HG02852 (cell line): ENCODE measurements around the gene TMEM205.
A peak's percentile ranks its signal among the peaks of the same experiment; 100 is the strongest.
"Not testable (repeated sequence)": the region's sequence is repeated elsewhere in the genome, so short reads cannot be mapped to it uniquely, and the experiment has no call there.

Source experiments
- ATAC-seq: cut with Tn5 transposase; IDR thresholded peaks from one replicate; pipeline ENCODE4 v1.9.1; 2021; ENCODE audit warnings: mild to moderate bottlenecking, moderate library complexity; ENCODE audit not compliant: unreplicated experiment

TMEM205 gene

GRCh38 chr19:11340099-11340467, 6.0 kb downstream of the TMEM205 start:
- ATAC-seq, result not testable (repeated sequence)

- peak; percentile 70 for ATAC-seq
Measured at GRCh38 chr19:11339254-11340098, 6.6 kb downstream of the TMEM205 start, which contains the start of gene RAB3D. Gene RAB3D (minus strand): TSS chr19:11339657. CDS start chr19:11337399, 2,258 bp downstream.

- ATAC-seq, result no peak
Measured at GRCh38 chr19:11338569-11339253, 7.4 kb downstream of the TMEM205 start.

- ATAC-seq, result no peak
Measured at GRCh38 chr19:11338121-11338520, 7.9 kb downstream of the TMEM205 start.

- no peak for ATAC-seq
Measured at GRCh38 chr19:11337080-11337479, 9.0 kb downstream of the TMEM205 start.

- ATAC-seq, result no peak
Measured at GRCh38 chr19:11335449-11336146, 10.5 kb downstream of the TMEM205 start.

GRCh38 chr19:11333838-11334237, 12.2 kb downstream of the TMEM205 start:
- not testable (repeated sequence) for ATAC-seq

- ATAC-seq, result no peak
Measured at GRCh38 chr19:11332822-11333221, 13.2 kb downstream of the TMEM205 start.

GRCh38 chr19:11331502-11331901, 14.6 kb downstream of the TMEM205 start:
- ATAC-seq, result no peak

- no peak for ATAC-seq
Measured at GRCh38 chr19:11330127-11330526, 15.9 kb downstream of the TMEM205 start.

- ATAC-seq, result no peak
Measured at GRCh38 chr19:11325544-11325943, 20.5 kb downstream of the TMEM205 start.

- ATAC-seq, result no peak
Measured at GRCh38 chr19:11324748-11325389, 21.2 kb downstream of the TMEM205 start.

- no peak for ATAC-seq
Measured at GRCh38 chr19:11324079-11324661, 21.9 kb downstream of the TMEM205 start.

GRCh38 chr19:11323601-11324078, 22.4 kb downstream of the TMEM205 start:
- no peak for ATAC-seq

GRCh38 chr19:11322269-11323024, 23.6 kb downstream of the TMEM205 start:
- no peak for ATAC-seq

- no peak for ATAC-seq
Measured at GRCh38 chr19:11321191-11322126, 24.6 kb downstream of the TMEM205 start.

- not testable (repeated sequence) for ATAC-seq
Measured at GRCh38 chr19:11320278-11320995, 25.6 kb downstream of the TMEM205 start.

- ATAC-seq, result no peak
Measured at GRCh38 chr19:11306337-11306736, 39.7 kb downstream of the TMEM205 start.
